ENCODE data around the gene ASCL4.

DNA sequence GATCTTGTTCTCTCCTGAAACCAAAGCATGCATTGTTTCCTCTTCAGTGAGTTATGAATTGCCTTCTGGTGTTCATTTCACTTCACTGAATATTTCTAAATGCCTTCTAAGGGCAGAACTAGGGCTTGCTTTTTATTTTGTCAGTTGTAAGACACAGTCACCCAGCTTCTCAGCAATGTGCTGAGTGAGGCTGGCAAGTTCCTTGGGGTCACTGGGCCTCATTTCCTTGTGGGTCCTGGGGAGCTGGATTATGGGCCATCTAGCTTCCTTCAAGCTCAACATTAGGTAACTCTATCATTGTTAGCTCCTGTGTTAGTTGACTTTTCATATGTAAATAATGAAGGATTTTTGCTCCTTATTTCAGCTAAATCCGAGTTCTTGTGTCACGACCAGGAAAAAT lies 13.8 kb downstream of the ASCL4 start:
- TF ChIP-seq, protein P1, sequence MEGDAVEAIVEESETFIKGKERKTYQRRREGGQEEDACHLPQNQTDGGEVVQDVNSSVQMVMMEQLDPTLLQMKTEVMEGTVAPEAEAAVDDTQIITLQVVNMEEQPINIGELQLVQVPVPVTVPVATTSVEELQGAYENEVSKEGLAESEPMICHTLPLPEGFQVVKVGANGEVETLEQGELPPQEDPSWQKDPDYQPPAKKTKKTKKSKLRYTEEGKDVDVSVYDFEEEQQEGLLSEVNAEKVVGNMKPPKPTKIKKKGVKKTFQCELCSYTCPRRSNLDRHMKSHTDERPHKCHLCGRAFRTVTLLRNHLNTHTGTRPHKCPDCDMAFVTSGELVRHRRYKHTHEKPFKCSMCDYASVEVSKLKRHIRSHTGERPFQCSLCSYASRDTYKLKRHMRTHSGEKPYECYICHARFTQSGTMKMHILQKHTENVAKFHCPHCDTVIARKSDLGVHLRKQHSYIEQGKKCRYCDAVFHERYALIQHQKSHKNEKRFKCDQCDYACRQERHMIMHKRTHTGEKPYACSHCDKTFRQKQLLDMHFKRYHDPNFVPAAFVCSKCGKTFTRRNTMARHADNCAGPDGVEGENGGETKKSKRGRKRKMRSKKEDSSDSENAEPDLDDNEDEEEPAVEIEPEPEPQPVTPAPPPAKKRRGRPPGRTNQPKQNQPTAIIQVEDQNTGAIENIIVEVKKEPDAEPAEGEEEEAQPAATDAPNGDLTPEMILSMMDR (IDR thresholded peaks at IDR 0.05), result no peak
- TF ChIP-seq POLR2A (IDR thresholded peaks at IDR 0.05), result no peak
- no peak for TF ChIP-seq EP300 (IDR thresholded peaks at IDR 0.05)
